Hepatocyte (in vitro differentiated cells): ENCODE measurements around the gene GNL2.
"Not testable (repeated sequence)": the region's sequence is repeated elsewhere in the genome, so short reads cannot be mapped to it uniquely, and the experiment has no call there.

Experiments
- EZH2phosphoT487 ChIP-seq: fragments of 200-600 bp; sonication (generic); IDR thresholded peaks from one replicate; pipeline ENCODE4 v1.6.1; 2018; ENCODE audit warnings: antibody characterized with exemption, mild to moderate bottlenecking, low read depth, moderate library complexity; ENCODE audit not compliant: unreplicated experiment, severe bottlenecking
- TF ChIP-seq, protein P1 (sequence below): fragments of 200-600 bp; sonication (generic); IDR thresholded peaks from 2 replicates; pipeline ENCODE4 v1.5.1; 2016; ENCODE audit warnings: antibody characterized with exemption, mild to moderate bottlenecking; ENCODE audit not compliant: poor library complexity

DNA sequence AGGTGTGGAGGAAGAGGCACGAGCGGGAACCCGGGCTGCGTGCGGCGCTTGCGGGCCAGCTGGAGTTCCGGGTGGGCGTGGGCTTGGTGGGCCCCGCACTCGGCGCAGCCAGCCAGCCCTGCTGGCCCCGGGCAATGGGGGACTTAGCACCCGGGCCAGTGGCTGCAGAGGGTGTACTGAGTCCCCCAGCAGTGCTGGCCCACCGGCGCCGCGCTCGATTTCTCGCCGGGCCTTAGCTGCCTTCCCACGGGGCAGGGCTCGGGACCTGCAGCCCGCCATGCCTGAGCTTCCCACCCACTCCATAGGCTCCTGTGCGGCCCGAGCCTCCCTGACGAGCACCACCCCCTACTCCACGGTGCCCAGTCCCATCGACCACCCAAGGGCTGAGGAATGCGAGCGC, 77.5 kb downstream of the GNL2 start:
- TF ChIP-seq, protein P1, sequence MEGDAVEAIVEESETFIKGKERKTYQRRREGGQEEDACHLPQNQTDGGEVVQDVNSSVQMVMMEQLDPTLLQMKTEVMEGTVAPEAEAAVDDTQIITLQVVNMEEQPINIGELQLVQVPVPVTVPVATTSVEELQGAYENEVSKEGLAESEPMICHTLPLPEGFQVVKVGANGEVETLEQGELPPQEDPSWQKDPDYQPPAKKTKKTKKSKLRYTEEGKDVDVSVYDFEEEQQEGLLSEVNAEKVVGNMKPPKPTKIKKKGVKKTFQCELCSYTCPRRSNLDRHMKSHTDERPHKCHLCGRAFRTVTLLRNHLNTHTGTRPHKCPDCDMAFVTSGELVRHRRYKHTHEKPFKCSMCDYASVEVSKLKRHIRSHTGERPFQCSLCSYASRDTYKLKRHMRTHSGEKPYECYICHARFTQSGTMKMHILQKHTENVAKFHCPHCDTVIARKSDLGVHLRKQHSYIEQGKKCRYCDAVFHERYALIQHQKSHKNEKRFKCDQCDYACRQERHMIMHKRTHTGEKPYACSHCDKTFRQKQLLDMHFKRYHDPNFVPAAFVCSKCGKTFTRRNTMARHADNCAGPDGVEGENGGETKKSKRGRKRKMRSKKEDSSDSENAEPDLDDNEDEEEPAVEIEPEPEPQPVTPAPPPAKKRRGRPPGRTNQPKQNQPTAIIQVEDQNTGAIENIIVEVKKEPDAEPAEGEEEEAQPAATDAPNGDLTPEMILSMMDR = not testable (repeated sequence)
- TF ChIP-seq EZH2phosphoT487 = not testable (repeated sequence)
